Activated CD4-positive, CD25-positive, alpha-beta regulatory T cell treated with anti-CD3 and anti-CD28 coated beads, Interleukin-2, amount 50 U/mL, for 24 hours (primary cell): ENCODE data around the gene RTN4RL1.
"Not testable (repeated sequence)": the region's sequence is repeated elsewhere in the genome, so short reads cannot be mapped to it uniquely, and the experiment has no call there.

ENCODE experiments used
- ATAC-seq, 2 donors: fragments of 150-1000 bp; cut with Tn5 transposase; one replicate each; pipeline ENCODE4 v1.10.0; 2021; ENCODE audit warnings: mild to moderate bottlenecking in 1 of 2, moderate library complexity in 1 of 2

RTN4RL1 gene

GRCh38 chr17:2023692-2024571 lies 1.2 kb downstream of the RTN4RL1 start:
- peak; percentile 14 to 26 for ATAC-seq

- no peak for ATAC-seq
Observed at GRCh38 chr17:2023256-2023655, 1.9 kb downstream of the RTN4RL1 start.

DNA sequence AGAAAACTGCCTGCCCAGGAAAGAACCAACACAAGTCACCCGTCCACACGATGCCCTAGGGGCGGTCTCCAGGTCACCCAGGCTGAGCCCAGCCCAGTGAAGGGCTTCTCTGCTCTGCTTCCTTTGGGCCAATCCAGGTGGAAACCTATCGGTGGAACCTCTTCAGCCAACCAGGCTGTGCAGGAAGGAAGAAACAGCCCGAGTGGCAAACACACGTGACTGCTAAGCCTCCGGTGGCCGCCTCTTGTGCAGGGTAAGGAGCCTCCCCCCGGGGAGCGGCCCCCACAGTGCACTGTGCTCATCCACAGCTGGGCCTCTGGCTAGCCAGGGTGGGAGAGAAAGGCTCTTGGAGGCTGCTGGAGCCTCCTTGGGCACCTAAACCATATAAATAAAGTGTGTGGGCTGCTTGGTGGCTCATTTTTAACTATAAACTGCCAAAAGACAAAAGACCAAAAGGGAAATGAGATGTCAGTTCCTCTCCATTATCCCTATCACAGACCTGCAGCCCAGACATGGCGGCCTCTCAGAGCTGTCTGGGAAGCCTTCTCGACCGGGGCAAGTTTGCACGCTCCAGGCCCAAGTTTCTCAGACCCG lies 2.4 kb downstream of the RTN4RL1 start:
- ATAC-seq = no peak

DNA sequence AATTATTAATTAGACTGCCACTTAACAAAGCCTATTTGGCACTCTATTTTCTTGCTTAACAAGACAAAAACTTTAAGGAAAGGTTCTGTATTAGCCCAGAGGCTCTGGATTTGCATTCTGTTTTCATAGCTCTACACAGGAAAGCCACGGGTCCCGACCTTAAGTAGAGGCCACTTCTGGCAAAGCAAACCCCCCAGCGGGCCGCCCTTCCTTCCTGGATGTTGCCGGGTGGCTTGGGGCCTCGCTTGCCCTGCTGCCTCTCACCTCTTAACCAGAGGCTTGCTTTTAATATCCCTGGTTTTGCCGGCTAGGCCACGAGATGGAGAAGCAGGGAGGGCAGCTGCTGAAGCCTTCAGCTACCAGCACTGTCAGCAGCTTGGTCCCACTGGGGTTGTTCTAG lies 4.4 kb downstream of the RTN4RL1 start:
- no peak for ATAC-seq

DNA sequence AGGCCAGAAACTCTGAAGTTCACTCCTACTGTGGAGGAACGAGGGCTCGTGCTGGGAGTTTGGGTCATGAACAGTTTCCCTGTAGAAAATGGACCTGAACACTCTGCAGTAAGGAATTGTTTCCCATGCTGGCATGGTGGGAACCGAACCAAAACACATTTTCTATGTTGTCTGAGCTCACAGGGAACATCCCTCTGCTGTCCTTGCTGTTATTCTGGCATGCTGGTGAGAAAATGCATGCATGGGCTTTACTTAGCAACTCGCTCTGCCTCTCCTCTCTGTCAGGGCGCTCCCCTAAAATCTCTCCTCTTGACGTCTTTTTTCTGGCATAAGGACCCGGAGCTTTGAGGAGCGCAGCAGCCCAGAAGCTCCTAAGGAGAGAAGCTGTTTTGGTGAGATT lies 5.4 kb downstream of the RTN4RL1 start:
- no peak for ATAC-seq

- ATAC-seq = no peak
Observed at GRCh38 chr17:2018716-2019510, 6.2 kb downstream of the RTN4RL1 start.

DNA sequence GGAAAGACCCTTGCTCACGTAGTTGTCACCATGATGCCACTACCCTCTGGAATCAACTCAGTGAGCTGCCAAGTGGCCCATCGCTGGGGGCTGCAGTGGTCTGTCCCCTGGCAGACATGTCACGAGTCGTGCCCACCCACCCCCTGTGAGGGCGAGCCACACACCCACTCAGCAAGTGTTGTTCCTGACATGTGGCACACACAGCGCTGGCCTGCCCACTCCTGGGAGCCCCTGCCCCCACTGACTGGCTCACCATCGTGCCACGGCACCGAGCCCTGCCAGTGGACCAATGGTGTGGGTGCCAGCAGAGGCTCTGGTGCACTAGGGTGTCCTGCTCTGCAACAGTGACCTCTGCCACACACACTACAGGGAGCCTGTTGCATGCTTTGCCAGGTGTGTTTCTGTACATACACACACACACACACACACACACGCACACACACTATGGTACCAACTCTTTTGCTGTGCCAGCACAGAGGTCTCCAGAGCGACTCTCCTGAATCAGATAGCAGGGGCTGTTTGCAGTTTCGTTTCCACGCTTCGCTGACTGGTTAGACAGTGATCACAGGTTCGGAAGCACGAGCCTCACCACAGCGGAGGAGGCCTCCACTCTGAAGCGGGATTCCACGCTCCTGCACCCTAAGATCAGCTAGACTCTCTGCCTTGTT lies 7.7 kb downstream of the RTN4RL1 start:
- ATAC-seq = no peak

DNA sequence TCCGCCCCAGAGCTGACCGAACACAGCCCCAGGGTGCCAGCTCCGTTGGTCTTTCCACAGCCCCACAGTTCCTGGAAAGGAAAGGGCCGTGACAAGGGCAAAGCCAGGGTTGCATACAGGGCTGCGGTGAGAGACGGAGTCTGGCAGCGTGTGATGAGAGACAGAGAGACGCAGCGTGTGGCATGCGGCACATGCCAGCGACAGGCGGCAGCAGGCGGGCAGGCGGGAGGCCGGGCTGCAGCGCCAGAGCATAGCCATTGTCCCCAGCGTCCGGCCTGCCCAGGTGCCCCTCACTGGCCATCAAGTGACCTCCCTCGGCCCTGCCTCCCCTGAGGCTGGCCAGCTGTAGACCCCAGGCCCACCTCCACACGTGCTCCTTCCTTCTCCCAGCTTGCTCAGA lies 8.6 kb downstream of the RTN4RL1 start:
- ATAC-seq = no peak

DNA sequence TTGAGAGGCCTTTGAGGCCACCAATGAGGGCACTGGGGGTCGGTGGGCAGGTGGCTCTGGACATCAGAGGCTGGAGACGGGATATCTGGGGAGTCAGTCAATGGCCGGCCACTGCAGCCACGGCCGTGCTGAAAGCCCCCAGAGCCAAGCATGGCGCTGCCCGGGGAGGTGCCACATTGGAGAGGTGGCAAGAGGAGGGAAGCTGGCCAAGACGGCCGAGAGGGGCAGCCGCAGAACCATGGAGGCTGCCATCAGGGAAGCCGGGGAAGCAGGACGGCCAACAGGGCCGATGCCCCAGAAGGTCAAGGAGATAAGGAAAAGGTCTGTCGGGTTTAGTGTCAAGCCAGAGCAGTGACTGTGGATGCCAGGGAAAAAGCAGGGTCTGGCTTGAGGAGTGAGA lies 9.8 kb downstream of the RTN4RL1 start:
- no peak for ATAC-seq

GRCh38 chr17:2013994-2014317 lies 11.2 kb downstream of the RTN4RL1 start:
- no peak for ATAC-seq

DNA sequence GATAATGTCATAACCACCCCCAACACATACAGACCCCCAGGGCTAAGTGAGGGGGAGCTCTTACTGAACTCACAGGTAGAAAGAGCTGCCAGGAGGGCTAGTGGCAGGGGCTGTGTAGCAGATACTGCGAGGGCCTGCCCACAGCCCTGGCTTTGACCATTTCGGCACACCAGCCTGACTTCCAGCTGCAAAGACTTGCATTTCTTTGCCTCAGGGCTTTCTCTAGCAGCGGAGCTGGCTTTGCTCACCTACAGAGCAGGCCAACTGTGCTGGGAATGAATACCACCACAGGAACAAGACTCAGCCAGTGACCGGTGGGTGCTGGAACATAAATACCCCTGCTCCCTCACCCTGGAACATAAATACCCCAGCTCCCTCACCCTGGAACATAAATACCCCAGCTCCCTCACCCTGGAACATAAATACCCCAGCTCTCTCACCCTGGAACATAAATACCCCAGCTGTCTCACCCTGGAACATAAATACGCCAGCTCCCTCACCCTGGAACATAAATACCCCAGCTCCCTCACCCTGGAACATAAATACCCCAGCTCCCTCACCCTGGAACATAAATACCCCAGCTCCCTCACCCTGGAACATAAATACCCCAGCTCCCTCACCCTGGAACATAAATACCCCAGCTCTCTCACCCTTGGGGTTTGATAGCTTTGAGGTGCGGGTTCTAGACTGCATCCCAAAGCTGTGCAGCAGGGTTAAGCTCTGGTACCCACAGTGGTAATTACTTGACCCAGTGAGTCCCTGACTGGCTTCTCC lies 11.7 kb downstream of the RTN4RL1 start:
- not testable (repeated sequence) for ATAC-seq

- no peak for ATAC-seq
Observed at GRCh38 chr17:2012499-2012898, 12.6 kb downstream of the RTN4RL1 start.

GRCh38 chr17:2011411-2012371 lies 13.4 kb downstream of the RTN4RL1 start:
- ATAC-seq = no peak

DNA sequence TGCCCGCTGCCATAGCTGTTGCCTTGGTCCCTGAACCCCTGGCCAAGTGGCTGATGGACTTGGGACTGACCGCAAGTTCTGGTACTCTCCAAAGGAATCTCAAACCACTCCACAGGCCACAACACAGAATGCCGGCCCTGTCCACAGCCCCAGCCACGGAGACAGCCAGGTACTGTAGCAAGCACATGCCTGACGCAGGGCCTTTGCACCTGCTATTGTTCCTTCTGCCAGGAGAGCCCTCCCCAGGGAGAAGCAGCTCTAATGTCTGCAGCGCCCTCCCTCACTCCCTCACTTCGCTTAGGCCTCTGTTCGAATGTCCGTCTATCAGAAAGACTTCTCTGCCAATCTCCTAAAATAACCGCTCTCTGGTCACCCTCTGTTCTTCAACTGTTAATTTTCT lies 15.4 kb downstream of the RTN4RL1 start:
- ATAC-seq = no peak

- no peak for ATAC-seq
Observed at GRCh38 chr17:2008332-2009126, 16.6 kb downstream of the RTN4RL1 start.

GRCh38 chr17:2004435-2004952 lies 20.6 kb downstream of the RTN4RL1 start:
- no peak for ATAC-seq

DNA sequence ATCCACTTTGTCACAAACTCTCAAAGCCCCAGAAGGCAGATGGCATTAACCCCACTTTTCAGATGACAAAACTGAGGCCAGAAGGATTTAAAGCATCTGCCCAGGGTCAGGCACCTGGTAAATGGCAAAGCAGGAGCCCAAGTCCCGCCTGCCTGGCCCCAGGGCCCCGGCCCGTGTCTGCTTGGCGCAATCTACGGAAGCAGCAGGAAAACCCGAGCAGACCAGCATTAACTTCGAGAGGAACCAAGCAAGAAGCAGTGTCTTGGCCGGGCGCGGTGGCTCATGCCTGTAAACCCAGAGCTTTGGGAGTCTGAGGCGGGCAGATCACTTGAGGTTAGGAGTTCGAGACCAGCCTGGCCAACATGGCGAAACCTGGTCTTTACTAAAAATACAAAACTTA lies 21.6 kb downstream of the RTN4RL1 start:
- ATAC-seq = no peak

- ATAC-seq = no peak
Observed at GRCh38 chr17:2002767-2003329, 22.3 kb downstream of the RTN4RL1 start.

DNA sequence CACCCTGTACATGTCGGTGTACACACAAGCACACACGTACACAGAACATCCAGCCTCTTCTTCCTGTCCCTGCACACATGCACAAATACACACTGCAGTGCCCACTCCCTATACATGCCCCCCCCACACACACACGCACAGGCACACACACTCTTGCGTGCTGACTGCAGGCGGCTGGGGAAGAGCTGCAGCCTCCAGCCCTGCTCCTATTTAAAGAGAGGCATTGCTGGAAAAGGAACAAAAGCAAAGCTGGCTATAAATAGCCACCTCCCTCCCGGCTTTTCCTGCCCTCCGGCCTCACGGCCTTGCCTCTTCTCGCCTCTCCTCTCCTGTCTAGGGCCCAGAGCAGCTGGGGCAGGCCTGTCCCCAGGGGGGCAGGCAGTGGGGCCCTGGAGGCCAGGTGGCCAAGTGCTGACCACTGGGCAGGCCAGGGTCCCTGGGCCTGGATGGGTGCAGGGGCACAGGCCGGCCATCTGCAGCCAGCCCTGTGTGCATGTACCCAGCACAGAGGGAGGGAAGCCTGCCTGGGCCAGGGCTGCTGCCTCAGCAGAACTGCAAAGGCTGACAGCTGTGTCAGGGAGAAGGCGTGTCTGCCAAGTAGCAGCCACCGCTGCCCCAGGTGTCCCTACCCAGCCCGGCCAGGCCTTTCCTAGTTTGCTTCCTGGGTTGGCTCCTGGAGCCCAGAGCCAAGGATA lies 25.4 kb downstream of the RTN4RL1 start:
- no peak for ATAC-seq
